GM21390 (cell line): ENCODE data around the gene TMEM97.
A peak's percentile ranks its signal among the peaks of the same experiment; 100 is the strongest.

Experiments
- ATAC-seq: cut with Tn5 transposase; IDR thresholded peaks from one replicate; pipeline ENCODE4 v1.9.1; 2021; ENCODE audit not compliant: unreplicated experiment

TMEM97 gene

GRCh38 chr17:28315846-28316705 is 2.9 kb upstream of the TMEM97 start:
- no peak for ATAC-seq

- ATAC-seq = no peak
Measured at GRCh38 chr17:28317099-28317965, 1.7 kb upstream of the TMEM97 start.

- peak; percentile 2 for ATAC-seq
Measured at GRCh38 chr17:28317966-28318758, 838 bp upstream of the TMEM97 start.

- ATAC-seq = no peak
Measured at GRCh38 chr17:28319598-28319935, 567 bp downstream of the TMEM97 start.

- no peak for ATAC-seq
Measured at GRCh38 chr17:28320215-28321061, 1.4 kb downstream of the TMEM97 start.

- no peak for ATAC-seq
Measured at GRCh38 chr17:28324267-28324745, 5.3 kb downstream of the TMEM97 start.

GRCh38 chr17:28324781-28325180 is 5.8 kb downstream of the TMEM97 start:
- no peak for ATAC-seq

DNA sequence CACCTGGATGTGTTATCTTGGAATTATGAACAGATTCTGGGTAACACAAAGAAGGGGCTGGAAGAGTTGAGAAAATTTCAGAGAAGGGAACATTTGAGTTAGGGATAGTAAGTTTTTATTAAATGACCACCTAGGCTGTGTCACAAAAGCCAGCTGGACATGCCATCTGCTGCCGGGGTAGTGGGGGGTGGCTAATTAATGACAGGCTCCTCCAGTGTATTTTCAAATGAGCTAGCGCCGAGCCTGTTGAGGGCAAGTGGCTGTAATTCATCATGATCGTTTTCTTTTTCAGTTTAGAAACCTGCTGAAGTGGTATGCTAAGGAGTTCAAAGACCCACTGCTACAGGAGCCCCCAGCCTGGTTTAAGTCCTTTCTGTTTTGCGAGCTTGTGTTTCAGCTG is 6.2 kb downstream of the TMEM97 start:
- no peak for ATAC-seq

DNA sequence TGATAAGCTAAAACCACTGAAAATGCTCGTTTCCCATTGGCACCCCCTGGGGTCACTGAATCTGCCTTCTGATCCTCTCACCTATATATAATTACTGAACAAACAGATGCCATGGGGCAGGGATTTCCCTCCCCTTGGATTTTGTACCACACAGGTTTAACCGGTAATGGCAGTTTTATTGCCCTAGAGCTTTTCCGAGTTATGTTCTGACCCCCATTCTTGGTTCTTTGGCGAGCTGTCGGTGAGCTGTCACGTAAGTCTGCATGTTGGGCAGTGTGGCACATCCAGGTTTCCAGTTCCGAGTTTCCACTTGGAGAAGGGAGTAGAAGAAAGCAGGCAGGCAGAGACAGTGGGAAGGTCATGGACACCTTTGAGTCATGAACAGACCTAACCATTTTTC is 7.1 kb downstream of the TMEM97 start:
- no peak for ATAC-seq

DNA sequence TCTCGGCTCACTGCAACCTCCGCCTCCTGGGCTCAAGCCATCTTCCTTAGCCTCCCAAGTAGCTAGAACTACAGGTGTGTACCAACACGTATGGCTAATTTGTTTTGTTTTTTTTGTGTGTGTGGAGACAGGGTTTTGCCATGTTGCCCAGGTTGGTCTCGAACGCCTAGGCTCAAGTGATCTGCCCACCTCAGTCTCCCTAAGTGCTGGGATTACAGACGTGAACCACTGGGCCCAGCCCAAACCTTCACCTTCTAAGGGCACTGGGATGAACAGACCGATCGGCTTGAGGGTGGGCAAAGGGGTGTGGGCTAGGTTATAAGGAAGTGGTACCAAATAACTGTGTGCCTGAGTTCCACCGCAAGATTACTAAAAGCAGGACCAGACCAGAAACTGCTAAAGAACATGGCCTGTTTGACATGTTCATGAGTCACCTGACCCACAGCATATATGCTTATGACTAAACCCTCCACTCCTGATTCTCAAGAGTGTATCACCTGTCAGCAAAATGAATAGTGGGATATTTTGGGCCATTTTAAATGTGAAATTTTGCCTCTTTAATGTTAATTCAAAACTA is 8.1 kb downstream of the TMEM97 start:
- ATAC-seq = peak; percentile 70

GRCh38 chr17:28327709-28328108 is 8.7 kb downstream of the TMEM97 start:
- ATAC-seq = no peak

DNA sequence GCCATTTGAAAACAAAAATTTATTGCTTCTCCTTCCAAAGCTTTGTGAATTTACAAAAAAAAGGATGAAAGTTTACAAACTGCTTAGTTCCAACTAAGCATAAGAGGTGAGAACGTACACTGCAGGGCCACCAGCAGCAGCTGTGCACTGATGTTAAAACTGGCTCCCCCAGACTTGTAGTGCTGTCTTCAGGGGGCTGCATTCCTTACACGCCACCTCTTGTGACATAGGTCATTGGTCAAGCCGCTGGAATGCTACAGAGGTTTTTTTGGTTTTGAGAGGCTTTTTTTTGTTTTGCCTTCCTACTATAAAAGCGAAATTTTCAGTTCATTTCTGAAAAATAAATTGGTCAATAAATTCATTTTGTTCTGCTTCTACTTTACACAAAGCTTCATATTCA is 9.3 kb downstream of the TMEM97 start:
- ATAC-seq = no peak

DNA sequence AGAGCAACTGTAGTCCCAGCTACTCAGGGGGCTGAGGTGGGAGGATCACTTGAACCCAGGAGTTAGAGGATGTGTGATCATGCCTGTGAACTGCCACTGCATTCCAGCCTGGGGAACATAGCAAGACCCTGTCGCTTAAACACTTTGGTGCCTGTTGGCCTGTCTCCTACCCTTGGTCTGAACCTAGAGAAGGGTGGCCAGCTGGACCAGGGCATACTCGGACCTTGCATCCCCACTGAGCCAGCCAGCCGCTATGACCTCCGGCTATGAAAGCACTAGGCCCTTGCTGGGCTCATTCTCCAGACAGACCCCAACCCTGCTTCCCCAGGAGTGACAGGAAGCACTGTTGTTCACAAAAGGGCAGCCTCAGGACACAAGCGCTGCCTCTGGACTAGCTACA is 11.7 kb downstream of the TMEM97 start:
- no peak for ATAC-seq

GRCh38 chr17:28331891-28332420 is 13.0 kb downstream of the TMEM97 start:
- ATAC-seq = no peak

- ATAC-seq = no peak
Measured at GRCh38 chr17:28333083-28333746, 14.2 kb downstream of the TMEM97 start.

- no peak for ATAC-seq
Measured at GRCh38 chr17:28334171-28334570, 15.2 kb downstream of the TMEM97 start.

- no peak for ATAC-seq
Measured at GRCh38 chr17:28334666-28335200, 15.7 kb downstream of the TMEM97 start.

GRCh38 chr17:28335201-28335958 is 16.4 kb downstream of the TMEM97 start, which contains the start of the genes IFT20 and TNFAIP1:
IFT20 (minus strand) TSS chr17:28335472; CDS start chr17:28331985, 3,487 bp downstream.
TNFAIP1 (plus strand) TSS chr17:28335761; CDS start chr17:28339522, 3,761 bp downstream.
- ATAC-seq = peak; percentile 92
